Activated gamma-delta T cell treated with anti-CD3 and anti-CD28 coated beads, Interleukin-2, amount 50 U/mL, for 16 hours (primary cell): ENCODE measurements around the gene MYLIP.

Source experiments
- DNase-seq: peaks from one replicate; pipeline ENCODE4 v3.0.0-alpha.2; 2020; ENCODE audit warnings: low read depth

Gene MYLIP

GRCh38 chr6:16141514-16141913, 12.6 kb downstream of the MYLIP start:
- DNase-seq = no peak

- no peak for DNase-seq
Measured at GRCh38 chr6:16145038-16145437, 16.2 kb downstream of the MYLIP start.

- no peak for DNase-seq
Measured at GRCh38 chr6:16146028-16146427, 17.1 kb downstream of the MYLIP start.

GRCh38 chr6:16146527-16146955, 17.7 kb downstream of the MYLIP start:
- DNase-seq = no peak

- DNase-seq = no peak
Measured at GRCh38 chr6:16148498-16148897, 19.6 kb downstream of the MYLIP start.

GRCh38 chr6:16149305-16149704, 20.4 kb downstream of the MYLIP start:
- no peak for DNase-seq

- DNase-seq = no peak
Measured at GRCh38 chr6:16150098-16150497, 21.2 kb downstream of the MYLIP start.

GRCh38 chr6:16153211-16153820, 24.4 kb downstream of the MYLIP start:
- no peak for DNase-seq

- DNase-seq = no peak
Measured at GRCh38 chr6:16154904-16155303, 26.0 kb downstream of the MYLIP start.

GRCh38 chr6:16157492-16157891, 28.6 kb downstream of the MYLIP start:
- no peak for DNase-seq

- no peak for DNase-seq
Measured at GRCh38 chr6:16157909-16158308, 29.0 kb downstream of the MYLIP start.

GRCh38 chr6:16158943-16159557, 30.2 kb downstream of the MYLIP start:
- no peak for DNase-seq

GRCh38 chr6:16160794-16161193, 31.9 kb downstream of the MYLIP start:
- DNase-seq = no peak

GRCh38 chr6:16162003-16162402, 33.1 kb downstream of the MYLIP start:
- DNase-seq = no peak

GRCh38 chr6:16163066-16163465, 34.2 kb downstream of the MYLIP start:
- no peak for DNase-seq

GRCh38 chr6:16163535-16164300, 34.8 kb downstream of the MYLIP start:
- no peak for DNase-seq

GRCh38 chr6:16165641-16166040, 36.8 kb downstream of the MYLIP start:
- DNase-seq = no peak

- no peak for DNase-seq
Measured at GRCh38 chr6:16166871-16167608, 38.2 kb downstream of the MYLIP start.

GRCh38 chr6:16168121-16168520, 39.2 kb downstream of the MYLIP start:
- DNase-seq = no peak

GRCh38 chr6:16168858-16169257, 40.0 kb downstream of the MYLIP start:
- no peak for DNase-seq

GRCh38 chr6:16171400-16171799, 42.5 kb downstream of the MYLIP start:
- no peak for DNase-seq

GRCh38 chr6:16173167-16173940, 44.5 kb downstream of the MYLIP start:
- no peak for DNase-seq
